Nephron progenitor cell (in vitro differentiated cells): ENCODE results near the gene AGAP1.
A peak's percentile ranks its signal among the peaks of the same experiment; 100 is the strongest.

Source experiments
- DNase-seq: peaks from one replicate; pipeline ENCODE4 v3.0.0; 2021
- H3K27ac Mint-ChIP-seq: 2 replicates; pipeline ENCODE4 v1.8.0; 2021; ENCODE audit warnings: mild to moderate bottlenecking, moderate library complexity, mixed read lengths
- H3K27me3 Mint-ChIP-seq: 2 replicates; pipeline ENCODE4 v1.8.0; 2021; ENCODE audit warnings: mild to moderate bottlenecking, low read depth, mixed read lengths; ENCODE audit not compliant: poor library complexity
- H3K36me3 Mint-ChIP-seq: 2 replicates; pipeline ENCODE4 v1.8.0; 2021; ENCODE audit warnings: low read depth, mixed read lengths
- H3K4me1 Mint-ChIP-seq: 2 replicates; pipeline ENCODE4 v1.8.0; 2021; ENCODE audit warnings: mixed read lengths
- H3K4me3 Mint-ChIP-seq: 2 replicates; pipeline ENCODE4 v1.8.0; 2021; ENCODE audit warnings: mild to moderate bottlenecking, moderate library complexity, mixed read lengths
- H3K9me3 Mint-ChIP-seq: 2 replicates; pipeline ENCODE4 v1.8.0; 2021; ENCODE audit warnings: mild to moderate bottlenecking, moderate library complexity, mixed read lengths
- TF ChIP-seq, protein P1 (sequence below): fragments of 200-600 bp; sonication (generic); IDR thresholded peaks from 2 replicates; pipeline ENCODE4 v1.5.0; 2021; ENCODE audit warnings: antibody characterized with exemption

Gene AGAP1

DNA sequence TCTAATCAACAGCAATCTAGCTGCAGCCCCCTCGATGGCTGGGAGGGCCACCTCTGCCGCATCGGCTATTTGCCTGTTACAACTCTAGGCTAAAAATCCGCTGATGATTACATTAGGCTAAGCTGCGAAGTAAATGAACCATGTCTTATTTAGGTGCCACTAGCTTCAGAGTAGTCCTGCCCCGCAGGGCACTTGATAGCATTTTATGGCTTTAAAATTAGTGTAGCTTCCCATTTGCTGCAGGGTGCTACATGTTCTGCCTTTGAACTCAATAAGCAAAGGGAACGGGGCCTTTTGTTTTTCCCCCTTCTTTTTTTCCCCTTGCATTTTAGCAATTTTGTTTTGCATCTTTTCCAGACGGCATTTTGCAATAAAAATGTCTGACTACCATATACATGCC lies 404.1 kb downstream of the AGAP1 start:
- TF ChIP-seq, protein P1, sequence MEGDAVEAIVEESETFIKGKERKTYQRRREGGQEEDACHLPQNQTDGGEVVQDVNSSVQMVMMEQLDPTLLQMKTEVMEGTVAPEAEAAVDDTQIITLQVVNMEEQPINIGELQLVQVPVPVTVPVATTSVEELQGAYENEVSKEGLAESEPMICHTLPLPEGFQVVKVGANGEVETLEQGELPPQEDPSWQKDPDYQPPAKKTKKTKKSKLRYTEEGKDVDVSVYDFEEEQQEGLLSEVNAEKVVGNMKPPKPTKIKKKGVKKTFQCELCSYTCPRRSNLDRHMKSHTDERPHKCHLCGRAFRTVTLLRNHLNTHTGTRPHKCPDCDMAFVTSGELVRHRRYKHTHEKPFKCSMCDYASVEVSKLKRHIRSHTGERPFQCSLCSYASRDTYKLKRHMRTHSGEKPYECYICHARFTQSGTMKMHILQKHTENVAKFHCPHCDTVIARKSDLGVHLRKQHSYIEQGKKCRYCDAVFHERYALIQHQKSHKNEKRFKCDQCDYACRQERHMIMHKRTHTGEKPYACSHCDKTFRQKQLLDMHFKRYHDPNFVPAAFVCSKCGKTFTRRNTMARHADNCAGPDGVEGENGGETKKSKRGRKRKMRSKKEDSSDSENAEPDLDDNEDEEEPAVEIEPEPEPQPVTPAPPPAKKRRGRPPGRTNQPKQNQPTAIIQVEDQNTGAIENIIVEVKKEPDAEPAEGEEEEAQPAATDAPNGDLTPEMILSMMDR = no peak
- H3K9me3 Mint-ChIP-seq = peaks cover 26% of the 10 kb centered on the region
- H3K27ac Mint-ChIP-seq = no peak overlapping the region
- peaks cover 19% of the 10 kb centered on the region for H3K27me3 Mint-ChIP-seq
- no peak overlapping the region for H3K4me3 Mint-ChIP-seq
- H3K4me1 Mint-ChIP-seq = peaks cover 32% of the 10 kb centered on the region
- peaks cover 63% of the 10 kb centered on the region for H3K36me3 Mint-ChIP-seq
- no peak for DNase-seq

GRCh38 chr2:235898766-235899165 lies 404.9 kb downstream of the AGAP1 start:
- Mint-ChIP-seq H3K9me3 (peaks cover 26% of the 10 kb centered on the region), H3K4me1 (peaks cover 39% of the 10 kb centered on the region), H3K27ac (no peak overlapping the region), H3K36me3 (peaks cover 55% of the 10 kb centered on the region), H3K27me3 (peaks cover 15% of the 10 kb centered on the region), H3K4me3 (peak overlapping the region; percentile 1)
- TF ChIP-seq, protein P1 = no peak
- no peak for DNase-seq

GRCh38 chr2:235900631-235901030 lies 406.8 kb downstream of the AGAP1 start:
- TF ChIP-seq, protein P1 = no peak
- H3K4me1 Mint-ChIP-seq = peaks cover 58% of the 10 kb centered on the region
- H3K9me3 Mint-ChIP-seq = peaks cover 20% of the 10 kb centered on the region
- DNase-seq = no peak
- H3K36me3 Mint-ChIP-seq = peaks cover 37% of the 10 kb centered on the region
- H3K27me3 Mint-ChIP-seq = peaks cover 26% of the 10 kb centered on the region
- no peak overlapping the region for H3K4me3 Mint-ChIP-seq
- no peak overlapping the region for H3K27ac Mint-ChIP-seq

DNA sequence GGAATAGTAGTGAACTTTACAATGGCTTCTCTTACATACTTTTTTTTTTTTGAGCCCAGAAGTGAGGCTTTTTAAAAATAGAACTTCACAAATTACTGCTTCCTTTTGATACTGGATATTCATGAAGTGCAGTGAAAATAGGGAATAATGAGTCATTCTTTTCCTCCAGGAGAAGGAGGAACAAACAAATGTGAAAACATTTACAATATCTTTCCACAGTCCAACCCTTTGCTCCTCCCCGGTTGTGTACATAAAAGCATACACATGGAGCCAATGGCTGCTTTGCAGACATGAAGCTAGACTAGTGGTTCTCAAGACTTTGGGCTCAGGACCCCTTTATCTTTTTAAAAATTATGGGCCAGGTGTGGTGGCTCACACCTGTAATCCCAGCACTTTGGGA lies 407.4 kb downstream of the AGAP1 start:
- no peak for DNase-seq
- H3K27ac Mint-ChIP-seq = no peak overlapping the region
- TF ChIP-seq, protein P1 = no peak
- peaks cover 64% of the 10 kb centered on the region for H3K4me1 Mint-ChIP-seq
- no peak overlapping the region for H3K4me3 Mint-ChIP-seq
- peaks cover 32% of the 10 kb centered on the region for H3K27me3 Mint-ChIP-seq
- H3K9me3 Mint-ChIP-seq = peaks cover 14% of the 10 kb centered on the region
- peaks cover 37% of the 10 kb centered on the region for H3K36me3 Mint-ChIP-seq

DNA sequence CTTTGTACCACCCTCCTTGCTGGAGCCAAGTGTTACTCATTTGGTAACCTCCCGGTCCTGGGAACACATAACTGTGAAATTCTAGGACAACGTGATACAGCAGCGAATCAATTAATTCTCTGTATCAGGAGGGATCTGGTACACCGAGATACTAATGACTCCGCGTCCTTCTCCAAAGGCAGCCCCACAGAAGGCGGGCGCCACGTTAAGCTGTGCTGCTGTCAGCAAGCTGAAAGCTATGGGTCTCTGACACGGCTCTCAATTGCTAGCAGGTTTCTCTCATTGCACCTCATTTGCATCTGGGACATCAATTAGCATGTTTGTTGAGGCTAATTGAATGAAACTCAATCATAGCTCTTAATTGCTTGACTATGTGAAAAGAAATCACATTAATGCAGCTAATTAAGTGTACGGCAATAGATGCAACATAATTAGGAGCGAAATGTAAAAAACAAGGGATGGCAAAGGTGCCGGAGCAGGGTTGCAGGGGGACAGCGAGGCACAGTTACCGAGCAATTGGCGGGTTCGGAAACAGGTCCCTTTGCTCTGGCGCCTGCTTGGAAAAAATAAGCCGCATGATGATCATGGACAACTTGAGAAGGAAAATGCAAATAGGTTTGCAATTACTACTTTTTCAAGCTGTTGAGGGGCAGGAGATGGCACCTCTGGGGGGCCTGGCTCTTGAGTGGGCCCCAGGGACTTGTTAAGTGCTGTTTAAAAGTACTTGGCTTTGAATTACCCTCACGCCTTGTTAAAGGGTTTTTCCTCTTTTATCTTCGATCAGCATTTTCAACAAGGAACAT lies 410.1 kb downstream of the AGAP1 start:
- H3K27me3 Mint-ChIP-seq = peaks cover 36% of the 10 kb centered on the region
- H3K4me1 Mint-ChIP-seq = peaks cover 68% of the 10 kb centered on the region
- no peaks in the 10 kb centered on the region for H3K9me3 Mint-ChIP-seq
- no peak for DNase-seq
- no peak overlapping the region for H3K27ac Mint-ChIP-seq
- TF ChIP-seq, protein P1 = no peak
- peak overlapping the region; percentile 39 for H3K4me3 Mint-ChIP-seq
- peaks cover 33% of the 10 kb centered on the region for H3K36me3 Mint-ChIP-seq

GRCh38 chr2:235904585-235904931 lies 410.7 kb downstream of the AGAP1 start:
- Mint-ChIP-seq H3K27ac (no peak overlapping the region), H3K4me1 (peaks cover 72% of the 10 kb centered on the region)

More at GRCh38 chr2:235904585-235904931, 410.7 kb downstream of the AGAP1 start:
- peak overlapping the region; percentile 39 for H3K4me3 Mint-ChIP-seq
- H3K27me3 Mint-ChIP-seq = peaks cover 36% of the 10 kb centered on the region
- H3K9me3 Mint-ChIP-seq = no peaks in the 10 kb centered on the region
- TF ChIP-seq, protein P1 = no peak
- DNase-seq = no peak
- peaks cover 36% of the 10 kb centered on the region for H3K36me3 Mint-ChIP-seq
